H1 (cell line): Measurements from ENCODE around the gene MEIS3. TPM values are rescaled to one million over a fixed set of nuclear protein-coding genes. Genes with fewer than 3 reads are reported as not detected.

Source experiments
- CTCF ChIA-PET: fragments of 300-600 bp; sonication (Branson Sonifier 250); formaldehyde crosslinking; loops from one replicate; lab custom pipeline; 2021; ENCODE audit not compliant: partially characterized antibody; lab: Charles Lee
- POLR2A ChIA-PET: fragments of 300-600 bp; sonication (Branson Sonifier 250); formaldehyde crosslinking; loops from one replicate; lab custom pipeline; 2021; ENCODE audit warnings: inconsistent platforms; ENCODE audit not compliant: partially characterized antibody; lab: Charles Lee
- DNase-seq, 2 experiments: peaks; one replicate each; pipeline versions ENCODE4 v3.0.0 to v3.0.0-alpha.2; 2010 to 2022; ENCODE audit warnings: low spot score in 2 of 2, low read depth in 1 of 2, mixed read lengths in 1 of 2
- FAIRE-seq: peaks from 2 replicates; lab custom pipeline; 2011; peaks lifted over from hg19 to GRCh38; lab: Jason Lieb, UNC
- H2AFZ ChIP-seq: 2 replicates; pipeline ENCODE4 v1.8.1; 2012; ENCODE audit warnings: low read length, inconsistent platforms
- H2AK5ac ChIP-seq: 2 replicates; pipeline ENCODE4 v1.6.1; 2013; ENCODE audit warnings: low read depth, low read length
- H2BK120ac ChIP-seq: replicated peaks from 2 replicates; pipeline ENCODE3; 2013; ENCODE audit warnings: low read depth, low read length, inconsistent platforms
- H2BK12ac ChIP-seq: 2 replicates; pipeline ENCODE4 v1.6.1; 2013; ENCODE audit warnings: low read depth, low read length
- H2BK15ac ChIP-seq: 2 replicates; pipeline ENCODE4 v1.6.1; 2013; ENCODE audit warnings: low read length
- H2BK20ac ChIP-seq: 2 replicates; pipeline ENCODE4 v1.6.1; 2013; ENCODE audit warnings: low read length
- H2BK5ac ChIP-seq: 2 replicates; pipeline ENCODE4 v1.6.1; 2013; ENCODE audit warnings: low read depth, low read length
- H3K14ac ChIP-seq: 2 replicates; pipeline ENCODE4 v1.6.1; 2013; ENCODE audit warnings: inconsistent platforms; ENCODE audit not compliant: insufficient read length
- H3K18ac ChIP-seq: 2 replicates; pipeline ENCODE4 v1.6.1; 2013; ENCODE audit warnings: low read length; ENCODE audit errors: extremely low read depth
- H3K23ac ChIP-seq: 2 replicates; pipeline ENCODE4 v1.6.1; 2013; ENCODE audit warnings: inconsistent platforms; ENCODE audit not compliant: insufficient read length
- H3K23me2 ChIP-seq: 2 replicates; pipeline ENCODE4 v1.6.1; 2013; ENCODE audit warnings: low read depth, low read length
- H3K27ac ChIP-seq: 2 replicates; pipeline ENCODE4 v1.6.1; 2011; ENCODE audit warnings: low read depth, low read length, inconsistent platforms
- H3K27me3 ChIP-seq, 4 experiments: replicated peaks in 1 of 4; 1 replicate in 1 of 4; 2 replicates in 3 of 4; pipeline versions ENCODE4 v1.6.1 to v1.8.1; 2011 to 2013; ENCODE audit warnings: low read length in 3 of 4, mild to moderate bottlenecking in 3 of 4, inconsistent platforms in 2 of 4, mixed read lengths in 2 of 4, moderate library complexity in 1 of 4; ENCODE audit not compliant: control insufficient read depth in 3 of 4, insufficient read depth in 3 of 4; ENCODE audit errors: extremely low read depth in 1 of 4
- H3K36me3 ChIP-seq, 4 experiments: 2 replicates each; pipeline versions ENCODE4 v1.6.1 to v1.8.1; 2011 to 2013; ENCODE audit warnings: mild to moderate bottlenecking in 4 of 4, low read length in 3 of 4, moderate library complexity in 2 of 4, control low read depth in 1 of 4, inconsistent platforms in 1 of 4; ENCODE audit not compliant: insufficient read depth in 4 of 4, control insufficient read depth in 2 of 4
- H3K4ac ChIP-seq: replicated peaks from 2 replicates; pipeline ENCODE3; 2013; ENCODE audit warnings: low read length, low read depth, mixed read lengths, inconsistent platforms; ENCODE audit not compliant: insufficient read length
- H3K4me1 ChIP-seq, 4 experiments: replicated peaks in 1 of 4; 1 replicate in 1 of 4; 2 replicates in 3 of 4; pipeline versions ENCODE4 v1.6.1 to v1.8.1; 2011 to 2013; ENCODE audit warnings: low read length in 3 of 4, inconsistent platforms in 2 of 4, mixed read lengths in 1 of 4; ENCODE audit not compliant: insufficient read depth in 4 of 4, control insufficient read depth in 3 of 4
- H3K4me2 ChIP-seq, 2 experiments: 2 replicates each; pipeline versions ENCODE4 v1.6.1 to v1.8.1; 2011 to 2013; ENCODE audit warnings: low read depth in 2 of 2, low read length in 2 of 2, control low read depth in 1 of 2, inconsistent platforms in 1 of 2, mild to moderate bottlenecking in 1 of 2; ENCODE audit not compliant: insufficient read depth in 1 of 2
- H3K4me3 ChIP-seq, 4 experiments: fragments of 200-600, 300-600 bp in 1 of 4; sonication (generic), shearing (Covaris generic), sonication (Bioruptor Twin) in 1 of 4; 2 replicates each; pipeline versions ENCODE4 v1.5.1 to v1.8.1; 2011 to 2016; ENCODE audit warnings: low read length in 4 of 4, low read depth in 3 of 4, control low read depth in 2 of 4, inconsistent platforms in 2 of 4, mild to moderate bottlenecking in 2 of 4, mixed read lengths in 1 of 4, moderate library complexity in 1 of 4; ENCODE audit not compliant: insufficient read depth in 2 of 4; ENCODE audit errors: extremely low read depth in 1 of 4
- H3K56ac ChIP-seq: replicated peaks from 2 replicates; pipeline ENCODE3; 2013; ENCODE audit warnings: low read depth, mild to moderate bottlenecking, mixed read lengths, low read length, inconsistent platforms; ENCODE audit not compliant: insufficient read length
- H3K79me1 ChIP-seq: 2 replicates; pipeline ENCODE4 v1.6.1; 2013; ENCODE audit warnings: low read depth, low read length, control low read depth
- H3K79me2 ChIP-seq, 2 experiments: 2 replicates each; pipeline versions ENCODE4 v1.6.1 to v1.8.1; 2012 to 2013; ENCODE audit warnings: low read length in 2 of 2, mild to moderate bottlenecking in 2 of 2, inconsistent platforms in 1 of 2; ENCODE audit not compliant: insufficient read depth in 2 of 2, control insufficient read depth in 1 of 2
- H3K9ac ChIP-seq, 4 experiments: replicated peaks in 1 of 4; 1 replicate in 1 of 4; 2 replicates in 3 of 4; pipeline versions ENCODE4 v1.6.1 to v1.8.1; 2011 to 2013; ENCODE audit warnings: low read depth in 3 of 4, low read length in 3 of 4, control low read depth in 2 of 4, mild to moderate bottlenecking in 2 of 4, moderate library complexity in 2 of 4, inconsistent platforms in 1 of 4; ENCODE audit errors: extremely low read depth in 1 of 4
- H3K9me3 ChIP-seq, 2 experiments: 2 replicates each; pipeline versions ENCODE4 v1.6.1 to v1.8.1; 2012 to 2013; ENCODE audit warnings: mild to moderate bottlenecking in 2 of 2, moderate library complexity in 2 of 2, control low read depth in 1 of 2, inconsistent platforms in 1 of 2, low read depth in 1 of 2, low read length in 1 of 2, mixed read lengths in 1 of 2; ENCODE audit not compliant: insufficient read depth in 2 of 2
- H4K20me1 ChIP-seq, 2 experiments: replicated peaks in 1 of 2; 2 replicates each; pipeline versions ENCODE3 to v1.8.1; 2011 to 2013; ENCODE audit warnings: inconsistent platforms in 2 of 2, low read length in 2 of 2, mild to moderate bottlenecking in 1 of 2; ENCODE audit not compliant: insufficient read depth in 2 of 2, control insufficient read depth in 1 of 2
- H4K5ac ChIP-seq: 2 replicates; pipeline ENCODE4 v1.6.1; 2013; ENCODE audit warnings: low read length, low read depth, mixed read lengths, inconsistent platforms; ENCODE audit not compliant: insufficient read length
- H4K8ac ChIP-seq: 2 replicates; pipeline ENCODE4 v1.8.0; 2013; ENCODE audit warnings: mild to moderate bottlenecking, moderate library complexity, low read length, inconsistent platforms; ENCODE audit not compliant: insufficient read depth; ENCODE audit errors: extremely low read depth
- H4K91ac ChIP-seq: replicated peaks from 2 replicates; pipeline ENCODE3; 2013; ENCODE audit warnings: low read length, mixed read lengths, inconsistent platforms; ENCODE audit not compliant: insufficient read length
- ATF2 ChIP-seq: IDR thresholded peaks from 2 replicates; pipeline ENCODE4 v1.6.1; 2012; ENCODE audit warnings: low read length, inconsistent platforms
- KDM4A ChIP-seq: IDR thresholded peaks from one replicate; pipeline ENCODE4 v1.7.1; 2012; ENCODE audit warnings: low read depth, mild to moderate bottlenecking, moderate library complexity, low read length, inconsistent platforms; ENCODE audit not compliant: severe bottlenecking
- RXRA ChIP-seq: IDR thresholded peaks from 2 replicates; pipeline ENCODE4 v1.6.1; 2011; ENCODE audit warnings: low read depth, mild to moderate bottlenecking, low read length, moderate library complexity; ENCODE audit not compliant: insufficient read depth
- WGBS, 2 experiments: shearing (Covaris generic) in 1 of 2; methylation state at CpG; one replicate each; pipeline versions ENCODE4 v1.1.6 to v1.1.7; 2013 to 2015; ENCODE audit warnings: low lambda C conversion rate in 2 of 2, mixed read lengths in 2 of 2, inconsistent platforms in 1 of 2, low coverage in 1 of 2, missing lambda C conversion rate in 1 of 2; ENCODE audit not compliant: insufficient replicate concordance in 2 of 2, insufficient coverage in 1 of 2, insufficient read length in 1 of 2; ENCODE audit errors: extremely low coverage in 1 of 2, missing lambda C conversion rate in 1 of 2; 5-methylcytosine and 5-hydroxymethylcytosine counted together
- polyA plus RNA-seq, 7 experiments: library from polyadenylated mRNA; depleted of rRNA in 3 of 7; stranded (reverse) in 5 of 7; unstranded in 2 of 7; fragments of >200 nt in 5 of 7; fragments of 200-250 nt in 2 of 7; gene quantifications; 1 replicate in 5 of 7; 2 replicates in 1 of 7; 4 replicates in 1 of 7; pipeline versions ENCODE4 v1.2.1 to v1.2.3, GENCODE V29; 2011 to 2013; ENCODE audit warnings: missing spikeins in 2 of 7, mixed read lengths in 2 of 7
- total RNA-seq: library from RNA; stranded (reverse); fragmentation: NEBNext Ultra II Directional; extraction: Animal tissue kit (Norgen Biotek cat#: 25700); gene quantifications from 2 replicates; pipeline ENCODE4 v1.2.1, GENCODE V29; 2021

The MEIS3 gene
- total and polyA plus RNA-seq, 2 of the 8 experiments (the other 6 are each of a cell fraction or from before 2014, with no cell fraction given): 24.5 to 28.2 TPM

GRCh38 chr19:47418692-47419029 lies 666 bp downstream of the MEIS3 start:
- ChIA-PET POLR2A (interaction anchor here (0.6 to 1.7 kb wide), 10 partner anchors 9 to 1456 kb away, joined by 3 to 7 read pairs (median 4); partner anchors contain the start of gene DHX34), CTCF (interaction anchor here (1.0 to 1.3 kb wide), 2 partner anchors 10 to 11 kb away, joined by 3 read pairs; no protein-coding TSS in a partner anchor)
- Histone ChIP-seq H3K27ac (no peak overlapping the region), H2BK15ac (no peak overlapping the region), H2AFZ (no peak overlapping the region), H4K20me1 (peaks cover 5 to 12% of the 10 kb centered on the region in 2 experiments), H2BK20ac (no peak overlapping the region), H2BK12ac (peak overlapping the region; percentile 9; the same call in 1 of the 2 replicates), H4K5ac (no peak overlapping the region), H3K79me1 (no peaks in the 10 kb centered on the region), H3K56ac (no peak overlapping the region), H3K9ac (no peak overlapping the region; a peak in 1 of 7 replicates), H3K4me3 (peak overlapping the region; percentile 41 to 75 (median 58)), H3K4me1 (peaks cover 6 to 36% (median 19%) of the 10 kb centered on the region in 4 experiments), H3K23me2 (peaks cover 36% of the 10 kb centered on the region), H3K36me3 (peaks cover 0 to 3% (median 0%) of the 10 kb centered on the region in 4 experiments; a peak in 1 of 8 replicates), H3K18ac (peak overlapping the region; percentile 62), H3K27me3 (peaks cover 36 to 77% (median 73%) of the 10 kb centered on the region in 4 experiments), H3K79me2 (no peaks in the 10 kb centered on the region), H4K91ac (no peak overlapping the region), H3K4ac (no peak overlapping the region), H2AK5ac (no peak overlapping the region), H2BK5ac (no peak overlapping the region), H4K8ac (no peak overlapping the region), H3K14ac (no peak overlapping the region), H3K9me3 (no peaks in the 10 kb centered on the region), H2BK120ac (no peak overlapping the region), H3K23ac (no peak overlapping the region), H3K4me2 (peak overlapping the region; percentile 92 to 96)
- DNase-seq (peak in 1 of 2 experiments; percentile 64), FAIRE-seq (no peak)
- no CpG with 5 or more reads among the region's 9 CpGs for WGBS, 2 experiments
- TF ChIP-seq RXRA (no peak), ATF2 (no peak), KDM4A (peak; percentile 39)
